HK-2 (cell line): Measurements from ENCODE around the gene AADACL4.
"Not testable (repeated sequence)": the region's sequence is repeated elsewhere in the genome, so short reads cannot be mapped to it uniquely, and the experiment has no call there.

Experiments used
- DNase-seq: peaks from one replicate; pipeline ENCODE4 v3.0.0-alpha.2; 2018; ENCODE audit not compliant: unreplicated experiment

AADACL4 gene

DNA sequence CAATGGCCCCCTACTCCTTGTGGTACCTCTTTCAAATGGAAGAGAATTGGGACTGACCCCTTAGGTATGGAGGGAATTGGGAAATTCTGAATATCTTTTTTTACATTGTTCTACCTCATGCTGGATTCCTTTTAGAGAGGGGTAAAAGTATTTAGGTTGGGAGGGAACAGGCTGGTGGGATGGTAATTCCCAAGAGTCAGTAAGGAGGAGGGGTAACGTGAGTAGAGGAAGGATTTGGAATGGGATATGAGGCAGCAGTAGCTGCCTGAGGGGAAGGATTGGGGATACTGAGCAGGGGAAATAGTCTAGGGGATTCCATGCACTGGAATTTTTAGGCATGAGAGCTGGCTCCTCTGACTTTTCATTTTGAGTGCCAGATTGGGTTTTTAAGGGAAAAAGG, 68.2 kb downstream of the AADACL4 start:
- no peak for DNase-seq

GRCh38 chr1:12712929-12713328, 69.0 kb downstream of the AADACL4 start:
- DNase-seq: no peak

DNA sequence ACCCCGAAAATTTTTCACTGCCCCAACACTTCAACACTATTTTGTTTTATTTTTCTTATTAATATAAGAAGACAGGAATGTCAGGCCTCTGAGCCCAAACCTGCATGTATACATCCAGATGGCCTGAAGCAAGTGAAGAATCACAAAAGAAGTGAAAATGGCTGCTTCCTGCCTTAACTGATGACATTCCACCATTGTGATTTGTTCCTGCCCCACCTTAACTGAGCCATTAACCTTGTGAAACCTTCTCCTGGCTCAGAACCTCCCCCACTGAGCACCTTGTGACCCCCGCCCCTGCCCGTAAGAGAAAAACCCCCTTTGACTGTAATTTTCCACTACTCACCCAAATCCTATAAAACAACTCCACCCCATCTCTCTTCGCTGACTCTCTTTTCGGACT, 69.8 kb downstream of the AADACL4 start:
- DNase-seq: not testable (repeated sequence)

GRCh38 chr1:12714710-12715475, 71.0 kb downstream of the AADACL4 start:
- no peak for DNase-seq

GRCh38 chr1:12715896-12716437, 72.1 kb downstream of the AADACL4 start, which contains the start of gene AADACL3:
Gene AADACL3, plus strand, starts transcription at chr1:12716110. Its CDS starts 67 bp downstream, at chr1:12716177.
- DNase-seq: no peak
